Spleen (tissue), 7 donors: ENCODE data around the gene BANK1.

ENCODE experiments used
- POLR2A ChIP-seq, 3 donors: fragments of 450-650 bp; IDR thresholded peaks; one replicate each; pipeline ENCODE4 v1.5.1; 2017; ENCODE audit warnings: antibody characterized with exemption in 3 of 3, mild to moderate bottlenecking in 1 of 3
- TF ChIP-seq, protein P1 (sequence below), 11 experiments: fragments of 200-600 bp in 7 of 11; fragments of 450-650 bp in 4 of 11; sonication (generic) in 4 of 11; IDR thresholded peaks in 8 of 11; conservative IDR thresholded peaks in 3 of 11; 1 replicate in 7 of 11; 2 replicates in 4 of 11; pipeline versions ENCODE4 v1.4.0 to v1.8.0; 2016 to 2021; ENCODE audit warnings: antibody characterized with exemption in 11 of 11, inconsistent platforms in 4 of 11, mild to moderate bottlenecking in 1 of 11
- donor health status: DM: no; HTN: no; CAD: no; lungs with moderate emphysema.
- donor health status: DM: no; HTN: no; CAD: no.
- donor health status: DM: no; HTN: no; CAD: no.

- TF ChIP-seq, protein P1, sequence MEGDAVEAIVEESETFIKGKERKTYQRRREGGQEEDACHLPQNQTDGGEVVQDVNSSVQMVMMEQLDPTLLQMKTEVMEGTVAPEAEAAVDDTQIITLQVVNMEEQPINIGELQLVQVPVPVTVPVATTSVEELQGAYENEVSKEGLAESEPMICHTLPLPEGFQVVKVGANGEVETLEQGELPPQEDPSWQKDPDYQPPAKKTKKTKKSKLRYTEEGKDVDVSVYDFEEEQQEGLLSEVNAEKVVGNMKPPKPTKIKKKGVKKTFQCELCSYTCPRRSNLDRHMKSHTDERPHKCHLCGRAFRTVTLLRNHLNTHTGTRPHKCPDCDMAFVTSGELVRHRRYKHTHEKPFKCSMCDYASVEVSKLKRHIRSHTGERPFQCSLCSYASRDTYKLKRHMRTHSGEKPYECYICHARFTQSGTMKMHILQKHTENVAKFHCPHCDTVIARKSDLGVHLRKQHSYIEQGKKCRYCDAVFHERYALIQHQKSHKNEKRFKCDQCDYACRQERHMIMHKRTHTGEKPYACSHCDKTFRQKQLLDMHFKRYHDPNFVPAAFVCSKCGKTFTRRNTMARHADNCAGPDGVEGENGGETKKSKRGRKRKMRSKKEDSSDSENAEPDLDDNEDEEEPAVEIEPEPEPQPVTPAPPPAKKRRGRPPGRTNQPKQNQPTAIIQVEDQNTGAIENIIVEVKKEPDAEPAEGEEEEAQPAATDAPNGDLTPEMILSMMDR (IDR thresholded peaks at IDR 0.05 in 8 of 11, conservative IDR thresholded peaks at IDR 0.05 in 3 of 11) = no peak
- TF ChIP-seq POLR2A (IDR thresholded peaks at IDR 0.05) = no peak
Measured at GRCh38 chr4:101792056-101792590, 1.6 kb downstream of the BANK1 start.
